GM10248 (cell line): Measurements from ENCODE around the gene TNFRSF21.

Experiments
- CTCF ChIA-PET: fragments of 300-600 bp; sonication (Branson Sonifier 250); formaldehyde crosslinking; extraction: SDS; loops from one replicate; lab custom pipeline; 2021; ENCODE audit warnings: antibody characterized with exemption; lab: Yijun Ruan, JAX
- POLR2A ChIA-PET: fragments of 350-650 bp; sonication (Branson Sonifier 250); formaldehyde crosslinking; extraction: SDS; loops from one replicate; lab custom pipeline; 2020; ENCODE audit warnings: antibody characterized with exemption; lab: Yijun Ruan, JAX
- DNase-seq: peaks from one replicate; pipeline ENCODE4 v3.0.0; 2012; ENCODE audit errors: extremely low spot score
- CTCF ChIP-seq: IDR thresholded peaks from 2 replicates; pipeline ENCODE4 v1.5.1; 2012; ENCODE audit warnings: mild to moderate bottlenecking, low read depth; ENCODE audit errors: extremely low read depth, missing control alignments, control extremely low read depth

The TNFRSF21 gene

GRCh38 chr6:47181681-47182080, 128.0 kb downstream of the TNFRSF21 start:
- no peak for DNase-seq
- no peak for TF ChIP-seq CTCF
- CTCF ChIA-PET: interaction anchor here (1.0 kb wide), 1 partner anchor 18 kb away, joined by 3 read pairs; no protein-coding TSS in a partner anchor
- POLR2A ChIA-PET: no interaction called here
